Loucy (cell line): ENCODE measurements around the gene ADAMTS13.

Experiments
- EZH2phosphoT487 ChIP-seq: fragments of 200-600 bp; IDR thresholded peaks from 2 replicates; pipeline ENCODE4 v1.6.1; 2018; ENCODE audit warnings: antibody characterized with exemption, mild to moderate bottlenecking, moderate library complexity, borderline replicate concordance
- TF ChIP-seq, protein P1 (sequence below): fragments of 200-600 bp; sonication (generic); conservative IDR thresholded peaks from 2 replicates; pipeline ENCODE4 v1.5.1; 2014; ENCODE audit warnings: mild to moderate bottlenecking, antibody characterized with exemption, low read length

DNA sequence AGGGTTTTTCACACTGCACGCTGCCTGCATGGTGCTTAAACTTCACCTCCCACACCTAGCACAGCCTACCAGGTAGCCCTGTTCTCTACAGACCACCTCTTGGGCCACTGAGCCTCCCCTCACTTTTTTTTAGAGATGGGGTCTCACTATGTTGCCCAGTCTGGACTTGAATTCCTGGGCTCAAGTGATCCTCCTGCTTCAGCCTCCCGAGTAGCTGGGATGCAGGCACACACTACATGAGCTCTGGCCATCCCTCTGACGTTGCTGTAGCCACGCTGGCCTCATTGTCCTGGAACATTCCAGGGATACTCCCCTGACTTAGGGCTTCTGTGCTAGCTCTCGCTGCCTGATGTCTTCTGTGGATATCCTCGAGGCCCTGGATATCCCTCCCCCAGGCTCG lies 30.4 kb downstream of the ADAMTS13 start:
- TF ChIP-seq, protein P1, sequence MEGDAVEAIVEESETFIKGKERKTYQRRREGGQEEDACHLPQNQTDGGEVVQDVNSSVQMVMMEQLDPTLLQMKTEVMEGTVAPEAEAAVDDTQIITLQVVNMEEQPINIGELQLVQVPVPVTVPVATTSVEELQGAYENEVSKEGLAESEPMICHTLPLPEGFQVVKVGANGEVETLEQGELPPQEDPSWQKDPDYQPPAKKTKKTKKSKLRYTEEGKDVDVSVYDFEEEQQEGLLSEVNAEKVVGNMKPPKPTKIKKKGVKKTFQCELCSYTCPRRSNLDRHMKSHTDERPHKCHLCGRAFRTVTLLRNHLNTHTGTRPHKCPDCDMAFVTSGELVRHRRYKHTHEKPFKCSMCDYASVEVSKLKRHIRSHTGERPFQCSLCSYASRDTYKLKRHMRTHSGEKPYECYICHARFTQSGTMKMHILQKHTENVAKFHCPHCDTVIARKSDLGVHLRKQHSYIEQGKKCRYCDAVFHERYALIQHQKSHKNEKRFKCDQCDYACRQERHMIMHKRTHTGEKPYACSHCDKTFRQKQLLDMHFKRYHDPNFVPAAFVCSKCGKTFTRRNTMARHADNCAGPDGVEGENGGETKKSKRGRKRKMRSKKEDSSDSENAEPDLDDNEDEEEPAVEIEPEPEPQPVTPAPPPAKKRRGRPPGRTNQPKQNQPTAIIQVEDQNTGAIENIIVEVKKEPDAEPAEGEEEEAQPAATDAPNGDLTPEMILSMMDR, result no peak
- no peak for TF ChIP-seq EZH2phosphoT487
